ENCODE results near the gene TXNDC5. TPM values are rescaled to one million over a fixed set of nuclear protein-coding genes. Genes with fewer than 3 reads are reported as not detected.

TXNDC5 gene
- total RNA-seq, 1 experiment from 2014 or later, result 162 TPM

GRCh38 chr6:7916959-7917358 lies 6.4 kb upstream of the TXNDC5 start:
- no TSS peak for BruUV-seq (replicated peaks)
- Histone ChIP-seq H3K4me2 (ENCODE audit: low read length) (no peak overlapping the region), H3K27ac (ENCODE audit: low read depth, low read length) (no peak overlapping the region), H3K9ac (ENCODE audit: low read length) (no peak overlapping the region), H3K9me2 (ENCODE audit: insufficient read depth) (no peaks in the 10 kb centered on the region), H2AFZ (ENCODE audit: low read depth, low read length, poor library complexity, severe bottlenecking) (no peak overlapping the region), H3K4me3 (replicated peaks in 1 of 2; ENCODE audit: low read depth in 1 of 2, low read length in 2 of 2) (no peak overlapping the region), H3K36me3 (ENCODE audit: control insufficient read depth in 1 of 2, insufficient read depth in 2 of 2, low read length in 2 of 2) (no peaks in the 10 kb centered on the region), H3K79me2 (ENCODE audit: insufficient read depth, low read length) (no peaks in the 10 kb centered on the region), H4K20me1 (ENCODE audit: insufficient read depth) (no peaks in the 10 kb centered on the region), H3K4me1 (ENCODE audit: control insufficient read depth in 1 of 2, insufficient read depth in 2 of 2, low read length in 2 of 2) (peaks cover 15 to 20% of the 10 kb centered on the region in 2 experiments), H3K9me3 (ENCODE audit: control insufficient read depth in 1 of 2, insufficient read depth in 1 of 2, low read depth in 1 of 2, low read length in 2 of 2) (no peaks in the 10 kb centered on the region), H3K27me3 (ENCODE audit: insufficient read depth, low read length) (peaks cover 35% of the 10 kb centered on the region; the same call in 1 of the 2 replicates)
- DNase-seq (ENCODE audit: low read depth, low spot score) (no peak), ATAC-seq (no peak)
- RAD21 ChIA-PET (ENCODE audit: low non-redundant PET in 1 of 2, low total read pairs in 2 of 2, uncharacterized antibody in 2 of 2, unreplicated experiment in 2 of 2), result no interaction called here
- intact Hi-C loops (cut with micrococcal nuclease), result loop anchor here (10.0 kb wide), 1 partner anchor 192 kb away; the partner anchor contains the start of gene BMP6
- CTCF ChIA-PET, result no interaction called here
- TF ChIP-seq ZFX (IDR thresholded peaks at IDR 0.05) (no peak), POLR2A (IDR thresholded peaks at IDR 0.05; ENCODE audit: borderline replicate concordance, extremely low read depth, insufficient read depth, insufficient read length) (no peak), ZNF274 (IDR thresholded peaks at IDR 0.05; ENCODE audit: low read depth, low read length) (no peak), SRF (IDR thresholded peaks at IDR 0.05; ENCODE audit: low read depth) (no peak), EGR1 (IDR thresholded peaks at IDR 0.05; ENCODE audit: low read depth) (no peak), EZH2phosphoT487 (IDR thresholded peaks at IDR 0.05; ENCODE audit: borderline replicate concordance) (no peak), MAX (IDR thresholded peaks at IDR 0.05) (no peak), CTCF (IDR thresholded peaks at IDR 0.05 in 2 of 3, conservative IDR thresholded peaks at IDR 0.05 in 1 of 3; ENCODE audit: borderline replicate concordance in 1 of 3, insufficient read depth in 1 of 3, low read depth in 2 of 3, low read length in 2 of 3) (no peak), CBX3 (IDR thresholded peaks at IDR 0.05; ENCODE audit: low read depth) (no peak), TCF7L2 (IDR thresholded peaks at IDR 0.05; ENCODE audit: borderline replicate concordance, extremely low read depth, insufficient read depth, insufficient read length) (no peak), SP1 (IDR thresholded peaks at IDR 0.05; ENCODE audit: low read depth) (no peak), SIN3A (IDR thresholded peaks at IDR 0.05; ENCODE audit: low read depth) (no peak), FOSL1 (IDR thresholded peaks at IDR 0.05; ENCODE audit: low read depth) (no peak), POLR2AphosphoS5 (IDR thresholded peaks at IDR 0.05; ENCODE audit: low read depth, low read length) (no peak), CEBPB (IDR thresholded peaks at IDR 0.05; ENCODE audit: low read depth) (no peak)
- TF ChIP-seq, protein P1, sequence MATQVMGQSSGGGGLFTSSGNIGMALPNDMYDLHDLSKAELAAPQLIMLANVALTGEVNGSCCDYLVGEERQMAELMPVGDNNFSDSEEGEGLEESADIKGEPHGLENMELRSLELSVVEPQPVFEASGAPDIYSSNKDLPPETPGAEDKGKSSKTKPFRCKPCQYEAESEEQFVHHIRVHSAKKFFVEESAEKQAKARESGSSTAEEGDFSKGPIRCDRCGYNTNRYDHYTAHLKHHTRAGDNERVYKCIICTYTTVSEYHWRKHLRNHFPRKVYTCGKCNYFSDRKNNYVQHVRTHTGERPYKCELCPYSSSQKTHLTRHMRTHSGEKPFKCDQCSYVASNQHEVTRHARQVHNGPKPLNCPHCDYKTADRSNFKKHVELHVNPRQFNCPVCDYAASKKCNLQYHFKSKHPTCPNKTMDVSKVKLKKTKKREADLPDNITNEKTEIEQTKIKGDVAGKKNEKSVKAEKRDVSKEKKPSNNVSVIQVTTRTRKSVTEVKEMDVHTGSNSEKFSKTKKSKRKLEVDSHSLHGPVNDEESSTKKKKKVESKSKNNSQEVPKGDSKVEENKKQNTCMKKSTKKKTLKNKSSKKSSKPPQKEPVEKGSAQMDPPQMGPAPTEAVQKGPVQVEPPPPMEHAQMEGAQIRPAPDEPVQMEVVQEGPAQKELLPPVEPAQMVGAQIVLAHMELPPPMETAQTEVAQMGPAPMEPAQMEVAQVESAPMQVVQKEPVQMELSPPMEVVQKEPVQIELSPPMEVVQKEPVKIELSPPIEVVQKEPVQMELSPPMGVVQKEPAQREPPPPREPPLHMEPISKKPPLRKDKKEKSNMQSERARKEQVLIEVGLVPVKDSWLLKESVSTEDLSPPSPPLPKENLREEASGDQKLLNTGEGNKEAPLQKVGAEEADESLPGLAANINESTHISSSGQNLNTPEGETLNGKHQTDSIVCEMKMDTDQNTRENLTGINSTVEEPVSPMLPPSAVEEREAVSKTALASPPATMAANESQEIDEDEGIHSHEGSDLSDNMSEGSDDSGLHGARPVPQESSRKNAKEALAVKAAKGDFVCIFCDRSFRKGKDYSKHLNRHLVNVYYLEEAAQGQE (IDR thresholded peaks at IDR 0.05; ENCODE audit: low read depth), result no peak
- POLR2A ChIA-PET, result no interaction called here
